ENCODE results near the gene LRG1. TPM values are rescaled to one million over a fixed set of nuclear protein-coding genes. Genes with fewer than 3 reads are reported as not detected.

The LRG1 gene
- total and polyA plus RNA-seq, 2 experiments from 2014 or later = 0.66 to 0.68 TPM

DNA sequence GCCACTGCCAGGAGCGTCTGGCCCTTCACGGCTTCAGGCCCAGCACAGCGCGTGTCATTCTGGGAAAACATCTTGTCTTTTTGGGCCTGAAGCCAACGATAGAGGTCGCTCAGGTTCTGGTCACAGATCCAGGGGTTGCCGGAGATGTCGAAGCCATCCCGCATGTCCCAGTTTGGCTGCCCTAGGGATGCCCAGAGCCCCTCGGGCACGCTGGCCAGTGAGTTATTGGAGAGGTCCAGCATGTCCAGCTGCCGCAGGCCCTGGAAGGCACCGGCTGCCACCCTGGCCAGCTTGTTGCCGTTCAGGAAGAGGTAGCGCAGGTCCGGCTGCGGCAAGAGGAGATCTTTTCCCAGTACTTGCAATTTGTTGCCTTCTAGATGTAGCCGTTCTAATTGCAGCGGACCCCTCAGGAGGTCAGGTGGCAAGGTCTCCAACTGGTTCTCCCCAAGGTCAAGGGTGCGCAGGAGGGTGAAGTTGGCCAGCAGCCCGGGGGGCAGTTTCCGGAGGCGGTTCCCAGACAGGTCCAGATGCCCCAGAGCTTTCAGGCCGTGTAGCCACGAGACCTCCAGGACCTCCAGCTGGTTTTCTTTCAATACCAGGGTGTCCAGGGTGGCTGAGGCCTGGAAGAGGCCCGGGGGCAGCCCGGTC lies 1.8 kb downstream of the LRG1 start:
- Histone ChIP-seq H3K36me3 (no peaks in the 10 kb centered on the region), H3K27me3 (no peaks in the 10 kb centered on the region), H3K9me3 (ENCODE audit: low read depth) (no peaks in the 10 kb centered on the region), H3K4me1 (ENCODE audit: low read depth) (no peaks in the 10 kb centered on the region), H3K4me3 (no peak overlapping the region), H3K27ac (no peak overlapping the region)
- DNase-seq (ENCODE audit: low read depth in 1 of 2, low spot score in 1 of 2) = no peak
- TF ChIP-seq CTCF (IDR thresholded peaks at IDR 0.05; ENCODE audit: low read depth, low read length) = no peak

DNA sequence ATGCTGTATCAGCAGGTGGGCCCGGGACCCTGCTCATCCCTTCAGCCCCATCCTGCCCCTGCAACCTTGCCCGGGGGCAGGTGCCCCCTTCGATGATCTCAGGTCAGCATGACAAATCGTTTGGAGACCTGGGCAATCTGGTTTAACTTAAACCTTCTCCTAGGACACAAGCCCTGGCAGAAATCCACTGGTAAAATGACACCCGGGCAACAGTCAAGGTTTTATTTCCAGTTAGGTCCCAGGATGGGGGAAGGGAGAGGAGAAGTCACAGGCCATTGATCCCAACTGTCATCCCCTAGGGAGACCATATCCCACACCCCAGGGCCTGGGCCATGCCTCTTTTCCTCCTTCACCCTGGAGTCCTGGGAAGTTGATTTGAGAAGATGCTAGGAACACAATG lies 3.0 kb downstream of the LRG1 start:
- no peaks in the 10 kb centered on the region for H3K27me3 ChIP-seq
- H3K36me3 ChIP-seq = no peaks in the 10 kb centered on the region
- H3K4me1 ChIP-seq (ENCODE audit: low read depth) = no peaks in the 10 kb centered on the region
- no peak overlapping the region for H3K4me3 ChIP-seq
- no peak for TF ChIP-seq CTCF (IDR thresholded peaks at IDR 0.05; ENCODE audit: low read depth, low read length)
- DNase-seq (ENCODE audit: low read depth in 1 of 2, low spot score in 1 of 2) = no peak
- no peak overlapping the region for H3K27ac ChIP-seq
- no peaks in the 10 kb centered on the region for H3K9me3 ChIP-seq (ENCODE audit: low read depth)

GRCh38 chr19:4534836-4535658 lies 4.8 kb downstream of the LRG1 start, which contains the start of gene PLIN5:
Gene PLIN5, minus strand, starts transcription at chr19:4535224. Its CDS starts 1,150 bp downstream, at chr19:4534074.
- peak; percentile 79 to 87 for DNase-seq (ENCODE audit: low read depth in 1 of 2, low spot score in 1 of 2)
- Histone ChIP-seq H3K4me3 (peak within 1 kb of the TSS; percentile 17), H3K27ac (no peak within 1 kb of the TSS), H3K36me3 (no peaks in the 10 kb centered on the region), H3K4me1 (ENCODE audit: low read depth) (no peaks in the 10 kb centered on the region), H3K9me3 (ENCODE audit: low read depth) (no peaks in the 10 kb centered on the region), H3K27me3 (no peaks in the 10 kb centered on the region)
- TF ChIP-seq CTCF (IDR thresholded peaks at IDR 0.05; ENCODE audit: low read depth, low read length) = no peak

DNA sequence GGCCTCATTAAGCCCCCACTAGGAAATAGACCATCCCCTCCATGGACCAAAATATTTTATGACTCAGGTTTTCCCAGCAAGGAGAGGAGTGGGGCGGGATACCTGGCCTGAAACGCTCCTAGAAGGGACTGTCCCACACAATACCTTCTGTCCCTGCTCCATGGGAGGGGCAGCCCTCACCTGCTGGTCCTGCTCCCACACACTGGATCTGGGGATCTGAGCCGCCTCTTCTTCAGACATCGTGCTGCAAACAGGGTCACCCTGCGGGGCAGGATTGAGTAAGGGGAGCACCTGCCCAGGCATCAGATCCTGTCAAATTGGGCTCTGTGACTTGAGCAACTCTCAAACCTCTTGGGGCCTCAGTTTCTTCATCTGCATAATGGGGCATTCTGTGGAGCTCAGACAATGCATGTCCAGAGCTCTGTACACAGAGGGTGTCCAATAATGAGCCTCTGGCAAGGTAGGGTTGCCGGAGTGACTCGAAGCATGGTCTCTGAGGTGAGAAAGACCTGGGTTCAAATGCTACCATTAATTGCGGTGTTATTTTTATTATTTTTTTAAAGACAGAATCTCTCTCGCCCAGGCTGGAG lies 5.9 kb downstream of the LRG1 start:
- Histone ChIP-seq H3K27ac (no peak overlapping the region), H3K4me1 (ENCODE audit: low read depth) (no peaks in the 10 kb centered on the region), H3K4me3 (no peak overlapping the region), H3K27me3 (no peaks in the 10 kb centered on the region), H3K36me3 (no peaks in the 10 kb centered on the region), H3K9me3 (ENCODE audit: low read depth) (no peaks in the 10 kb centered on the region)
- no peak for TF ChIP-seq CTCF (IDR thresholded peaks at IDR 0.05; ENCODE audit: low read depth, low read length)
- no peak for DNase-seq (ENCODE audit: low read depth in 1 of 2, low spot score in 1 of 2)

GRCh38 chr19:4533334-4533733 lies 6.5 kb downstream of the LRG1 start:
- no peak overlapping the region for H3K27ac ChIP-seq
- H3K4me3 ChIP-seq = no peak overlapping the region
- H3K4me1 ChIP-seq (ENCODE audit: low read depth) = no peaks in the 10 kb centered on the region
- H3K36me3 ChIP-seq = no peaks in the 10 kb centered on the region
- no peaks in the 10 kb centered on the region for H3K27me3 ChIP-seq
- no peaks in the 10 kb centered on the region for H3K9me3 ChIP-seq (ENCODE audit: low read depth)
- DNase-seq (ENCODE audit: low read depth in 1 of 2, low spot score in 1 of 2) = no peak
- no peak for TF ChIP-seq CTCF (IDR thresholded peaks at IDR 0.05; ENCODE audit: low read depth, low read length)
